Suprapubic skin (tissue), 4 donors: ENCODE data around the gene PRDM11.

Experiments used
- CTCF ChIP-seq, 2 donors: fragments of 200-600 bp in 1 of 2; fragments of 450-650 bp in 1 of 2; sonication (generic) in 1 of 2; IDR thresholded peaks; one replicate each; pipeline ENCODE4 v1.5.1; 2016 to 2019; ENCODE audit warnings: antibody characterized with exemption in 2 of 2, mild to moderate bottlenecking in 1 of 2, moderate library complexity in 1 of 2
- EP300 ChIP-seq: sonication (generic); formaldehyde crosslinking; IDR thresholded peaks from one replicate; pipeline ENCODE4 v1.6.1; 2017; ENCODE audit warnings: antibody characterized with exemption
- POLR2A ChIP-seq, 2 donors: fragments of 450-650 bp; IDR thresholded peaks; one replicate each; pipeline ENCODE4 v1.6.1; 2017; ENCODE audit warnings: antibody characterized with exemption in 2 of 2, mild to moderate bottlenecking in 2 of 2, moderate library complexity in 2 of 2
- POLR2AphosphoS5 ChIP-seq, 3 donors: sonication (generic); formaldehyde crosslinking; IDR thresholded peaks; one replicate each; pipeline ENCODE4 v1.6.1; 2017; ENCODE audit warnings: antibody characterized with exemption in 3 of 3

- TF ChIP-seq EP300 (no peak), POLR2A (IDR thresholded peaks at IDR 0.05) (no peak), POLR2AphosphoS5 (IDR thresholded peaks at IDR 0.05) (no peak), CTCF (IDR thresholded peaks at IDR 0.05) (no peak)
These were observed 4.8 kb upstream of the PRDM11 start for GRCh38 chr11:45141631-45142030.
